OCI-LY1 (cell line): Measurements from ENCODE around the gene SGK2.

Experiments
- H2AFZ ChIP-seq: fragments of 200-600 bp; sonication (generic), shearing (Covaris generic); 2 replicates; pipeline ENCODE4 v1.6.0; 2014; ENCODE audit warnings: antibody characterized with exemption, mild to moderate bottlenecking, low read length
- H3F3A ChIP-seq: fragments of 200-600 bp; sonication (generic), shearing (Covaris generic); 2 replicates; pipeline ENCODE4 v1.6.0; 2014; ENCODE audit warnings: mild to moderate bottlenecking, antibody characterized with exemption, low read length, moderate library complexity; ENCODE audit not compliant: insufficient read depth
- H3K27ac ChIP-seq: fragments of 200-600 bp; sonication (generic); 2 replicates; pipeline ENCODE4 v1.5.1; 2014; ENCODE audit warnings: low read length, mixed run types, mild to moderate bottlenecking, low read depth; ENCODE audit not compliant: poor library complexity, severe bottlenecking
- H3K27me3 ChIP-seq: fragments of 200-600 bp; sonication (generic); 2 replicates; pipeline ENCODE4 v1.6.0; 2014; ENCODE audit warnings: antibody characterized with exemption, mild to moderate bottlenecking, low read length, moderate library complexity; ENCODE audit not compliant: insufficient read depth
- H3K36me3 ChIP-seq: fragments of 200-600 bp; sonication (generic); 2 replicates; pipeline ENCODE4 v1.6.1; 2014; ENCODE audit warnings: mild to moderate bottlenecking, antibody characterized with exemption, low read length, moderate library complexity, mixed read lengths; ENCODE audit not compliant: insufficient read depth
- H3K4me1 ChIP-seq: fragments of 200-600 bp; sonication (generic); 2 replicates; pipeline ENCODE4 v1.5.1; 2014; ENCODE audit warnings: mild to moderate bottlenecking, low read length, moderate library complexity; ENCODE audit not compliant: insufficient read depth, severe bottlenecking
- H3K4me2 ChIP-seq: fragments of 200-600 bp; sonication (generic), shearing (Covaris generic); 2 replicates; pipeline ENCODE4 v1.6.1; 2014; ENCODE audit warnings: low read length
- H3K4me3 ChIP-seq: fragments of 200-600 bp; sonication (generic); 2 replicates; pipeline ENCODE4 v1.5.1; 2014; ENCODE audit warnings: low read length, low read depth, mild to moderate bottlenecking, mixed read lengths; ENCODE audit not compliant: poor library complexity, severe bottlenecking
- H3K79me2 ChIP-seq: fragments of 200-600 bp; shearing (Covaris generic); 2 replicates; pipeline ENCODE4 v1.6.1; 2016; ENCODE audit warnings: mixed run types, low read length, mixed read lengths; ENCODE audit not compliant: insufficient read depth
- H3K9ac ChIP-seq: fragments of 200-600 bp; sonication (generic), shearing (Covaris generic); 2 replicates; pipeline ENCODE4 v1.6.1; 2014; ENCODE audit warnings: mild to moderate bottlenecking, low read length, mixed read lengths
- H3K9me2 ChIP-seq: fragments of 200-600 bp; sonication (generic), shearing (Covaris generic); 2 replicates; pipeline ENCODE4 v1.6.1; 2014; ENCODE audit warnings: low read depth, mild to moderate bottlenecking, low read length, mixed read lengths
- H3K9me3 ChIP-seq: fragments of 200-600 bp; shearing (Covaris generic); 2 replicates; pipeline ENCODE4 v1.6.1; 2014; ENCODE audit warnings: low read length, mixed read lengths
- H4K20me1 ChIP-seq: fragments of 200-600 bp; sonication (generic), shearing (Covaris generic); 2 replicates; pipeline ENCODE4 v1.6.0; 2016; ENCODE audit warnings: mild to moderate bottlenecking, low read length; ENCODE audit not compliant: insufficient read depth
- EZH2 ChIP-seq: fragments of 200-600 bp; sonication (generic), shearing (Covaris generic); IDR thresholded peaks from 2 replicates; pipeline ENCODE4 v1.8.0; 2017; ENCODE audit warnings: borderline replicate concordance, mixed run types, mild to moderate bottlenecking, antibody characterized with exemption, low read length, moderate library complexity, mixed read lengths
- TF ChIP-seq, protein P1 (sequence below): fragments of 200-600 bp; sonication (generic), shearing (Covaris generic); IDR thresholded peaks from 2 replicates; pipeline ENCODE4 v1.5.1; 2017; ENCODE audit warnings: mild to moderate bottlenecking, antibody characterized with exemption, low read length, moderate library complexity, mixed read lengths

The SGK2 gene

DNA sequence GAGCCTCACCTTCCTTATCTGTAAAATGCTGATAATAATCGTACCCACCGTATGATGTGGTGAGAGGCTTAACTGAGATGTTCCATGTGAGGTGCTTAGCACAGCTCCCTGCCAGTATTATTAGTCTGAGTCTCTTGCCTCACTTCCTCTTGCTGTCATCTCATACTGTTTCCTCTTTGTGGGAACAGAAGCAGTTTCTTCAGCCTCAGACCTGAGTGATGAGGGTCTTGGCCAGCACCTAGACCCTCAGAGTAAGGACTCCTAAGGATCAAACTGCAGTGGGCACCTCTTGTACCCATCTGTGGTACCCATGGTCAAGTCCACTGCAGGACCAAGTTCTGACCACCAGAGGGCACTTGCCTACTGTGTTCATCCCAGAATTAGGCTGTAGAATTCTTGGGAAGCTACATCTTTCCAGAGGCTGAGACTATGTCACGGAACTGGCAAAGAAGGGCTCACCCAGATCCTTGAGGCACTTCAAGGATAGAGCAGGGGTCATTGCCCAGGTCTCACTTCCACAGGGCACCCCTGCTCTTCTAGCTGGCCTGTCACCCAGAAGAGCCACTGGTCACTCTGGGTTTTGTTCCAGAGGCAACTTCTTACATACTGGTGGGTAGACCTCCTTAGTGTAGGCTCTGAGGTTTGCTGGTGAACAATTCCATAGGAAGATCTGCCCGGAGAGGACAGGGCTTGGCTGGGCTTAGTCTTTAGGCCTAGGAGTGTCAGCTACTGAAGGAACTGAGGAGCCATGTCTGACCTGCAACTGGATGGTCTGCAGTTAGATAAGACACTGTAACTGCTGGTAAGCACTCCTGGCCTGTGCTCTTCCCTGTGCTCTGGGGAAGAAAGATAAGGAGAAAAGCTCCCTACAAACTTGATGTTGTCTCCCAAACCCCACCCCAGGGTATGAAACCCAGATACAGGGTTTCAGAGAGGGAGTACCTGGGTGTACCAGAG lies 20.6 kb upstream of the SGK2 start:
- Histone ChIP-seq H3K4me2 (no peak overlapping the region), H3K9me2 (no peaks in the 10 kb centered on the region), H4K20me1 (no peaks in the 10 kb centered on the region), H3K79me2 (no peaks in the 10 kb centered on the region), H3K4me3 (no peak overlapping the region), H3F3A (no peaks in the 10 kb centered on the region), H3K36me3 (0 out of 2 replicates have a peak, but pooled peaks cover 10% of the 10 kb centered on the region), H3K4me1 (no peaks in the 10 kb centered on the region), H3K9ac (no peak overlapping the region), H3K27ac (no peak overlapping the region), H3K9me3 (no peaks in the 10 kb centered on the region), H2AFZ (no peak overlapping the region), H3K27me3 (no peaks in the 10 kb centered on the region)
- TF ChIP-seq EZH2: no peak
- TF ChIP-seq, protein P1, sequence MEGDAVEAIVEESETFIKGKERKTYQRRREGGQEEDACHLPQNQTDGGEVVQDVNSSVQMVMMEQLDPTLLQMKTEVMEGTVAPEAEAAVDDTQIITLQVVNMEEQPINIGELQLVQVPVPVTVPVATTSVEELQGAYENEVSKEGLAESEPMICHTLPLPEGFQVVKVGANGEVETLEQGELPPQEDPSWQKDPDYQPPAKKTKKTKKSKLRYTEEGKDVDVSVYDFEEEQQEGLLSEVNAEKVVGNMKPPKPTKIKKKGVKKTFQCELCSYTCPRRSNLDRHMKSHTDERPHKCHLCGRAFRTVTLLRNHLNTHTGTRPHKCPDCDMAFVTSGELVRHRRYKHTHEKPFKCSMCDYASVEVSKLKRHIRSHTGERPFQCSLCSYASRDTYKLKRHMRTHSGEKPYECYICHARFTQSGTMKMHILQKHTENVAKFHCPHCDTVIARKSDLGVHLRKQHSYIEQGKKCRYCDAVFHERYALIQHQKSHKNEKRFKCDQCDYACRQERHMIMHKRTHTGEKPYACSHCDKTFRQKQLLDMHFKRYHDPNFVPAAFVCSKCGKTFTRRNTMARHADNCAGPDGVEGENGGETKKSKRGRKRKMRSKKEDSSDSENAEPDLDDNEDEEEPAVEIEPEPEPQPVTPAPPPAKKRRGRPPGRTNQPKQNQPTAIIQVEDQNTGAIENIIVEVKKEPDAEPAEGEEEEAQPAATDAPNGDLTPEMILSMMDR: peak; percentile 94

DNA sequence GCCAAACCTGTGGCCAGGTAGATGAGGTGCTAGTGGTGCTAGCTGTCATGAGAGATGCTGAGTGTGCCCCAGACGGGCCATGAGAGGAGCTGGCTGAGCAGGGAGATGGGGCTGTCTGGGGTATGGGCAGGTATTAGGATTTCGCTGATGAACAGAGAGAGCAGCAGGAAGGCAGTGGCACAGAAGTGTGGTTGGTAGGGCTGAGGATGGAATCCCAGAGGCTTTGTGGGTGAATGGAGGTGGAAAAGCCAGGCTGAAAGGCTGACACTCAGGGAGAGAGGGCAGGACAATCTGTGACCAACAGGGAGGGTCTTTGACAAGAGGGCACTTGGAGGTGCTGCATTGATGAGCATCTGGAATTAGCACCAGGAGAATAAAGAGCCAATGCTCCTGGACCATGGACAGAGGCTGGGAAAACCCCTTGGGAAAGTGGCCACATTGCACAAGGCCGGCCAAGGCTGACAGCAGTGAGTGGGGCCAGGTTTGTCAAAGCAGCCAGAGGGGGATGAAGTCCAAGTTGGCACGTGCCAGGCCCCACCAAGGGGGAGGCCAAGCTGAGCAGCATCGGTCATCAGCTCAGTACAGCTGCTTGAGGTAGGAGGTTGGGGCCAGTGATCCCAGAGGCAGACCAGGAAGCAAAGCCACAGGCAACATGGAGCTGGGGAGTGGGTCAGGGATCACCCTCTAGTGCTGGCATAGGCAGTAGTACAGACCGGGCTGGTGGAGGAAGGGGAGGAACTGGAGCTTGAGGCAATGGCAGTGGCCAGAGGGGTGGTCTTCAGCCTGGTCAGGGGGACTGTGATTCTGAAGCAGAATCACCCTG lies 19.7 kb upstream of the SGK2 start:
- H4K20me1 ChIP-seq: no peaks in the 10 kb centered on the region
- 0 out of 2 replicates have a peak, but pooled peaks cover 10% of the 10 kb centered on the region for H3K36me3 ChIP-seq
- no peak overlapping the region for H3K4me2 ChIP-seq
- no peaks in the 10 kb centered on the region for H3K9me2 ChIP-seq
- H3K4me3 ChIP-seq: no peak overlapping the region
- H3F3A ChIP-seq: no peaks in the 10 kb centered on the region
- TF ChIP-seq, protein P1: no peak
- TF ChIP-seq EZH2: no peak
- H3K79me2 ChIP-seq: no peaks in the 10 kb centered on the region
- H3K27ac ChIP-seq: no peak overlapping the region
- no peak overlapping the region for H3K9ac ChIP-seq
- H3K27me3 ChIP-seq: no peaks in the 10 kb centered on the region
- no peaks in the 10 kb centered on the region for H3K4me1 ChIP-seq
- H2AFZ ChIP-seq: no peak overlapping the region
- no peaks in the 10 kb centered on the region for H3K9me3 ChIP-seq

DNA sequence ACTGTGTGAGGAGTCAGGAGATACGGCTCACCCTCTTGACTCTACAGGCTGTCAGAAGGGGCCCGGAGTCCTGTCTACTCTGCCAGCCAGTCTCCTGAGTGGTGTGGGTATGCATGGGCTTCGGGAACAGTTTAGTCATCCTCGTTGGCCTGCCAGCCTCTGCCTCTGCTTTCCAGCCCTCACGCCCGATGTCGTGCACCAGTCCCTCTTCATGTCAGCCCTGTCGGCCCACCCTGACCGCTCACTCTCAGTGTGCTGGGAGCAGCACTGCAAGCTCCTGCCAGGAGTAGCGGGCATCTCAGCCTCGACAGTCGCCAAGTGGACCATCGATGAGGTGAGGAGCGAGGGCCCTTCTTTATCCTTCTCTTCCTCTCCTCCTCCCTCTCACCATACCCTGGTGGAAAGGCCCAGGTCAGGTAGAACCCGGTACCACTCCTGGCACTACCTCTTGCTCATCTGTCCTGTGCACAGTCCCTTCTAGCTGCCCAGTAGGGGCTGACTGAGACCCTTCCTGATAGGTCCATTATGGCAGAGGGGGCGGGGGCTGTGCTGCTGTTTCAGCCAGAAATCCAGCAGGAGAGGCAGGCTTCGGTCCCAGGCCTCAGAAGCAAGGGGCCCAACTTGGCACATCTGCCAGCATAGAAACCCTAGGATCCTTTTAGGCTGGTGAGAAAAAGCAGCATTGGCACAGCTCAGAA lies 18.7 kb upstream of the SGK2 start:
- Histone ChIP-seq H3K9me2 (no peaks in the 10 kb centered on the region), H3K4me3 (no peak overlapping the region), H3K4me2 (no peak overlapping the region), H3K9ac (no peak overlapping the region), H3K27ac (no peak overlapping the region), H3F3A (no peaks in the 10 kb centered on the region), H4K20me1 (no peaks in the 10 kb centered on the region), H3K9me3 (no peaks in the 10 kb centered on the region), H3K27me3 (no peaks in the 10 kb centered on the region), H3K36me3 (0 out of 2 replicates have a peak, but pooled peaks cover 7% of the 10 kb centered on the region), H3K4me1 (no peaks in the 10 kb centered on the region), H3K79me2 (no peaks in the 10 kb centered on the region), H2AFZ (no peak overlapping the region)
- no peak for TF ChIP-seq EZH2
- TF ChIP-seq, protein P1: no peak
